ENCODE measurements around the gene ATP11A. TPM values are rescaled to one million over a fixed set of nuclear protein-coding genes. Genes with fewer than 3 reads are reported as not detected.

ATP11A gene
- total RNA-seq, 1 experiment from 2014 or later: 9.4 TPM

- ChIA-PET CTCF (no interaction called here), POLR2A (ENCODE audit: low non-redundant PET) (no interaction called here)
- intact Hi-C loops (cut with micrococcal nuclease; ENCODE audit: unreplicated experiment): no loop called here
- Histone ChIP-seq H3K36me3 (ENCODE audit: insufficient read depth, low read length, poor library complexity, severe bottlenecking) (no peaks in the 10 kb centered on the region), H3K27ac (ENCODE audit: low read depth, low read length, poor library complexity, severe bottlenecking) (no peak overlapping the region), H3K4me3 (ENCODE audit: low read depth, low read length, poor library complexity, severe bottlenecking) (no peak overlapping the region), H3K9me3 (ENCODE audit: low read depth, low read length, poor library complexity, severe bottlenecking) (no peaks in the 10 kb centered on the region), H3K27me3 (replicated peaks; ENCODE audit: insufficient read depth, low read depth, low read length, poor library complexity) (no peaks in the 10 kb centered on the region), H3K4me1 (ENCODE audit: insufficient read depth, low read length, poor library complexity, severe bottlenecking) (no peaks in the 10 kb centered on the region)
- DNase-seq (ENCODE audit: low spot score): no peak
- BruUV-seq (replicated peaks): no TSS peak
- TF ChIP-seq EZH2 (IDR thresholded peaks at IDR 0.05; ENCODE audit: borderline replicate concordance, low read depth, low read length, poor library complexity, severe bottlenecking) (no peak), CTCF (conservative IDR thresholded peaks at IDR 0.05; ENCODE audit: low read depth, low read length) (no peak)
Measured at GRCh38 chr13:112803422-112803821, 113.6 kb downstream of the ATP11A start.

DNA sequence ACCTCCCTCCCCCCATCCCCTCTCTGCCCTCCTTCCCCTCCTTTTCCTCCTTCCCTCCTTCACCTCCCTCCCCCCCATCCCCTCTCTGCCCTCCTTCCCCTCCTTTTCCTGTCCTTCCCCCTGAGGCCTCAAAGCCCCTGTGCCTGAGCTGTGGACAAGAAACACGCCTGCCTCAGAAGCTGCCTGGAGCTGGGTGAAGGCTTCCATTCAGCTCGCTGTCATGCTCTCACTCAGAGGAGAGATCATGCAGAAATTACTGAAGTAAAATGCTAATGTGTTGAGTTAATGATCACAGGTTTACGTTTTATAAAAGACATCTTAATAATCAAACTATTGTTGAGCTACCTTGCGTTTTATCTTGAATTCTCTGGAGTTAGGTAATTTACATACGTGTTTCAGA is 114.5 kb downstream of the ATP11A start:
- no peak for TF ChIP-seq EZH2 (IDR thresholded peaks at IDR 0.05; ENCODE audit: borderline replicate concordance, low read depth, low read length, poor library complexity, severe bottlenecking)
- Histone ChIP-seq H3K4me3 (ENCODE audit: low read depth, low read length, poor library complexity, severe bottlenecking) (no peak overlapping the region), H3K27me3 (replicated peaks; ENCODE audit: insufficient read depth, low read depth, low read length, poor library complexity) (no peaks in the 10 kb centered on the region), H3K4me1 (ENCODE audit: insufficient read depth, low read length, poor library complexity, severe bottlenecking) (no peaks in the 10 kb centered on the region), H3K36me3 (ENCODE audit: insufficient read depth, low read length, poor library complexity, severe bottlenecking) (no peaks in the 10 kb centered on the region), H3K9me3 (ENCODE audit: low read depth, low read length, poor library complexity, severe bottlenecking) (no peaks in the 10 kb centered on the region), H3K27ac (ENCODE audit: low read depth, low read length, poor library complexity, severe bottlenecking) (no peak overlapping the region)
- no TSS peak for BruUV-seq (replicated peaks)
- ChIA-PET CTCF (no interaction called here), POLR2A (ENCODE audit: low non-redundant PET) (no interaction called here)
- DNase-seq (ENCODE audit: low spot score): no peak
- intact Hi-C loops (cut with micrococcal nuclease; ENCODE audit: unreplicated experiment): no loop called here

DNA sequence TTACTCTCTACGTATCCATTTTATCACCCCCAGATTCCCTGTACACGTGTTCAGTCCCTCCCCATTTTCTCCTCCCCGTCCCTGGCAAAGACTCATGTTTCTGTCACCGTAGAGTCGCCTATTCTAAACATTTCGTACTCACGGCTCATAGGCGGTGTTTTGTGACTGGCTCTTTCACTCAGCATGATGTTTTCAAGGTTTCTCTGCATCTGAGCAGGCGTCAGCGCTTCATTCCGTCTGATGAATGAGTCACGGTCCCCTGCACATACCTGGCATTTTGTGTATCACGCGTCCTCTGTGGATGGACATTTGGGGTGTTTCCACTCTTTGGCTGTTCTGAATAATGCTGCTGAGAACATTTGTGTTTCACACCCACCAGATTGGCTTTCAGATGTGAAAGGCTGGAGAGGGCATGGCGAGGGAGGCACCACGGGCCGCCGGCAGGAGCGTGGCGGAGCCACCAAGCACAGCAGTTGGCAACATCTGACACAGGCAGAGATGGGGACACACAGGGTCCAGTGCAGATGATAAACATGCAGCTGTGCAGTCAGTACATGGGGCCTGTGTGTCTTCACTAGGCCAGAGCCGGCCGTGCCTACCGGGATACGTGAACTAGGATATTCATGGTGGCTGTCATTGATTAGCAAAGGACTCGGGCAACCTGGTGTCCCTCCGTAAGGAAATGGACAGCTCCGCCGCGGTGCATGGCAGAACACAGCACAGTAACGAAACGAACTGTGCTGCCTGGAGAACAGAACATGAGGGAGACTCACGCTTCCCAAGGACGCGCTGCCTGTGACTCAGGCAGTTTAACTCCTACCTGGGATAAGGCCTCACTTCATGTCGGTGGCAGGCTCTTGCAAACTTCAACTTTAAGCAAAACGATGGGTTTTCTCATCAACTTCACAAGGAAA is 117.2 kb downstream of the ATP11A start:
- Histone ChIP-seq H3K9me3 (ENCODE audit: low read depth, low read length, poor library complexity, severe bottlenecking) (no peaks in the 10 kb centered on the region), H3K4me3 (ENCODE audit: low read depth, low read length, poor library complexity, severe bottlenecking) (no peak overlapping the region), H3K27me3 (replicated peaks; ENCODE audit: insufficient read depth, low read depth, low read length, poor library complexity) (no peaks in the 10 kb centered on the region), H3K27ac (ENCODE audit: low read depth, low read length, poor library complexity, severe bottlenecking) (no peak overlapping the region), H3K36me3 (ENCODE audit: insufficient read depth, low read length, poor library complexity, severe bottlenecking) (no peaks in the 10 kb centered on the region), H3K4me1 (ENCODE audit: insufficient read depth, low read length, poor library complexity, severe bottlenecking) (no peaks in the 10 kb centered on the region)
- ChIA-PET CTCF (no interaction called here), POLR2A (ENCODE audit: low non-redundant PET) (no interaction called here)
- TF ChIP-seq EZH2 (IDR thresholded peaks at IDR 0.05; ENCODE audit: borderline replicate concordance, low read depth, low read length, poor library complexity, severe bottlenecking): no peak
- TF ChIP-seq CTCF (conservative IDR thresholded peaks at IDR 0.05; ENCODE audit: low read depth, low read length): no peak
- no peak for DNase-seq (ENCODE audit: low spot score)
- BruUV-seq (replicated peaks): no TSS peak
- intact Hi-C loops (cut with micrococcal nuclease; ENCODE audit: unreplicated experiment): no loop called here
